ENCODE data around the gene REG3G. TPM values are rescaled to one million over a fixed set of nuclear protein-coding genes. Genes with fewer than 3 reads are reported as not detected.

REG3G gene
- total RNA-seq, 6 experiments from 2014 or later = not detected

- DNase-seq = no peak
- peak; percentile 54 for TF ChIP-seq CTCF (IDR thresholded peaks at IDR 0.05)
- Mint-ChIP-seq H3K27ac (no peak overlapping the region), H3K36me3 (ENCODE audit: low read depth) (peaks cover 4% of the 10 kb centered on the region; the same call in 1 of the 2 replicates), H3K4me1 (ENCODE audit: low read depth) (no peaks in the 10 kb centered on the region), H3K9me3 (peaks cover 14% of the 10 kb centered on the region; the same call in 1 of the 2 replicates), H3K4me3 (no peak overlapping the region), H3K27me3 (ENCODE audit: insufficient read depth) (no peaks in the 10 kb centered on the region; the same call in none of the 2 replicates)
Observed at GRCh38 chr2:78992451-78992806, 33.1 kb upstream of the REG3G start.

- no peak for DNase-seq
- H3K9me3 Mint-ChIP-seq = peaks cover 14% of the 10 kb centered on the region; the same call in 1 of the 2 replicates
- peaks cover 4% of the 10 kb centered on the region; the same call in 1 of the 2 replicates for H3K36me3 Mint-ChIP-seq (ENCODE audit: low read depth)
- H3K27ac Mint-ChIP-seq = no peak overlapping the region
- no peaks in the 10 kb centered on the region; the same call in none of the 2 replicates for H3K27me3 Mint-ChIP-seq (ENCODE audit: insufficient read depth)
- no peak for TF ChIP-seq CTCF (IDR thresholded peaks at IDR 0.05)
- H3K4me1 Mint-ChIP-seq (ENCODE audit: low read depth) = no peaks in the 10 kb centered on the region
- no peak overlapping the region for H3K4me3 Mint-ChIP-seq
Observed at GRCh38 chr2:78992807-78993517, 32.5 kb upstream of the REG3G start.

- Mint-ChIP-seq H3K36me3 (ENCODE audit: low read depth) (peaks cover 4% of the 10 kb centered on the region; the same call in 1 of the 2 replicates), H3K9me3 (peaks cover 14% of the 10 kb centered on the region; the same call in 1 of the 2 replicates), H3K4me1 (ENCODE audit: low read depth) (no peaks in the 10 kb centered on the region), H3K27ac (no peak overlapping the region), H3K27me3 (ENCODE audit: insufficient read depth) (no peaks in the 10 kb centered on the region; the same call in none of the 2 replicates), H3K4me3 (no peak overlapping the region)
- DNase-seq = no peak
- no peak for TF ChIP-seq CTCF (IDR thresholded peaks at IDR 0.05)
Observed at GRCh38 chr2:78993518-78994148, 31.9 kb upstream of the REG3G start.

- no peak overlapping the region for H3K4me3 Mint-ChIP-seq
- no peak for DNase-seq
- H3K27ac Mint-ChIP-seq = no peak overlapping the region
- no peaks in the 10 kb centered on the region; the same call in none of the 2 replicates for H3K27me3 Mint-ChIP-seq (ENCODE audit: insufficient read depth)
- H3K9me3 Mint-ChIP-seq = peaks cover 14% of the 10 kb centered on the region; the same call in 1 of the 2 replicates
- H3K36me3 Mint-ChIP-seq (ENCODE audit: low read depth) = peaks cover 4% of the 10 kb centered on the region; the same call in 1 of the 2 replicates
- TF ChIP-seq CTCF (IDR thresholded peaks at IDR 0.05) = no peak
- H3K4me1 Mint-ChIP-seq (ENCODE audit: low read depth) = no peaks in the 10 kb centered on the region
Observed at GRCh38 chr2:78994789-78995188, 30.7 kb upstream of the REG3G start.

- H3K27me3 Mint-ChIP-seq (ENCODE audit: insufficient read depth) = no peaks in the 10 kb centered on the region; the same call in 1 of the 2 replicates
- peak; percentile 7 for DNase-seq
- peak; percentile 67 for TF ChIP-seq CTCF (IDR thresholded peaks at IDR 0.05)
- no peak overlapping the region for H3K27ac Mint-ChIP-seq
- no peak overlapping the region for H3K4me3 Mint-ChIP-seq
- no peaks in the 10 kb centered on the region for H3K4me1 Mint-ChIP-seq (ENCODE audit: low read depth)
- no peaks in the 10 kb centered on the region for H3K36me3 Mint-ChIP-seq (ENCODE audit: low read depth)
- H3K9me3 Mint-ChIP-seq = peaks cover 1% of the 10 kb centered on the region; the same call in 1 of the 2 replicates
Observed at GRCh38 chr2:78999406-78999805, 26.1 kb upstream of the REG3G start.

All from HFFc6 (cell line).